HK-2 (cell line): Measurements from ENCODE around the gene ZSWIM1.
"Not testable (repeated sequence)": the region's sequence is repeated elsewhere in the genome, so short reads cannot be mapped to it uniquely, and the experiment has no call there.

Experiments
- DNase-seq: peaks from one replicate; pipeline ENCODE4 v3.0.0-alpha.2; 2018; ENCODE audit not compliant: unreplicated experiment

The ZSWIM1 gene

GRCh38 chr20:45857114-45857881 lies 23.7 kb upstream of the ZSWIM1 start, which contains the start of the genes ACOT8 and ZSWIM3:
TSS of gene ACOT8 (minus strand) at chr20:45857392. CDS start at chr20:45857315, 77 bp downstream.
TSS of gene ZSWIM3 (plus strand) at chr20:45857614. CDS start at chr20:45857826, 212 bp downstream.
- DNase-seq: peak; percentile 98

- no peak for DNase-seq
These were observed 23.2 kb upstream of the ZSWIM1 start for GRCh38 chr20:45857882-45858216.

DNA sequence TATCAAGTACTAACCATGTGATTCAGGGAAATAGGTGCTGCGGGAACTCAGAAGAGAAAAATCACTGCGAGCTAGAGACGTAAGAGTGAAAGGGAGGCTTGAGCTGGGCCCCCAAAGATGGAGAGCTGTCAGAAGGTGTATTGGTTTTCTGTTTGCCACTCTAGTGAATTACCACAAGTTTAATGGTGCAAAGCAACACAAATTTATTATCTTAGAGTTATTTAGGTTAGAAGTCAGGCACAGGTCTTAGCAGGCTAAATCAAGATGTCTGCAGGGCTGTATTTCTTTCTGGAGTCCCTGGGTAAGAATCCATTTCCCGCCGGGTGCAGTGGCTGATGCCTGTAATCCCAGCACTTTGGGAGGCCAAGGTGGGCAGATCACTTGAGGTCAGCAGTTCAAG lies 21.1 kb upstream of the ZSWIM1 start:
- DNase-seq: no peak

GRCh38 chr20:45860560-45861220 lies 20.3 kb upstream of the ZSWIM1 start:
- no peak for DNase-seq

GRCh38 chr20:45861221-45862075 lies 19.6 kb upstream of the ZSWIM1 start:
- DNase-seq: peak; percentile 25

DNA sequence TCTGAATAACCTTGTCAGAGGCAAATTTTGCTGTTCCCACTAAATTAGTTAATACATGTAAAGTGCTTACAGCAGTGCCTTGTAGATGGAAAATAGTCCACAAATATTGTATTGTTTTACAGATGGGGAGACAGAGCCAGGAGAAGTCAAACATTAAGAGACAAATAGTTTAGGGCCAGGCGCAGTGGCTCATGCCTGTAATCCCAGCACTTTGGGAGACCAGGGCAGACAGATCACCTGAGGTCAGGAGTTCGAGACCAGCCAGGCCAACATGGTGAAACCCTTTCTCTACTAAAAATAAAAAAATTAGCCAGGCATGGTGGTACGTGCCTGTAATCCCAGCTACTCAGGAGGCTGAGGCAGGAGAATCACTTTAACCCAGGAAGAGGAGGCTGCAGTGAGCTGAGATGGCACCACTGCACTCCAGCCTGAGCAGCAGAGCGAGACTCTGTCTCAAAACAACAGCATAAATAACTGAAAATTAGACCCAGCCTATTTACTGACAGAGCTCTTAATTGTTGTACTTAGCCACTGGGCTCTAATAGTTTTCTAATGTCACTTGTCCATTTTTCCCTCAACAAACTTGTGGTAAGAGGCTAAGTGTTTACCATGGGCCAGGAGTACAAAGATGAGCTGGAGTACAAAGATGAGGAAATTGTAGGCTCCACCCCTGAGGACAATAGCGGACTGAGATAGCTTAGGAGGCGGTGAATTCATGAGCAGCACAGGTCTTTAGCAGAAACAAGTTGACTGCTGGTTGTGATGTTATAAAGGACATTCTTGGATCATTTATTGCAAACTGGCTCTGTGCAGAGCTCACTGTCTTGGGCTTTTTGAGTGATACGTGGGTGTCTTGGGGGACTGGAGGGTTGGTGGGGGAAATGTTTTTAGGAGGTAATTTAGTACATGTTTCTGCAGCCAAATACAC lies 17.2 kb upstream of the ZSWIM1 start:
- DNase-seq: no peak

DNA sequence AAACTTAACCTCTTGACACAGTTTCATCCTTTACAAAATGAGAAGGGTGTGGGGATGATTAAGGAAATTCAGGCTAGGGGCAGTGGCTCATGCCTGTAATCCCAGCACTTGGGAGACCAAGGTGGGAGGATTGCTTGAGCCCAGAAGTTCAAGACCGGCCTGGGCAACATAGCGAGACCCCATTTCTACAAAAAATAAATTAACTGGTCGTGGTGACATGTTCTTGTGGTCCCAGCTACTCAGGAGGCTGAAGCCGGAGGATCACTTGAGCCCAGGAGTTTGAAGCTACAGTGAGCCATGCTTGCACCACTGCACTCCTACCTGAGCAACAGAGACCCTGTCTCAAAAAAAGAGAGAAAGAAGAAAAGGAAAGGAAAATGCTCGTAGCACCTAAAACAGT lies 14.6 kb upstream of the ZSWIM1 start:
- no peak for DNase-seq

DNA sequence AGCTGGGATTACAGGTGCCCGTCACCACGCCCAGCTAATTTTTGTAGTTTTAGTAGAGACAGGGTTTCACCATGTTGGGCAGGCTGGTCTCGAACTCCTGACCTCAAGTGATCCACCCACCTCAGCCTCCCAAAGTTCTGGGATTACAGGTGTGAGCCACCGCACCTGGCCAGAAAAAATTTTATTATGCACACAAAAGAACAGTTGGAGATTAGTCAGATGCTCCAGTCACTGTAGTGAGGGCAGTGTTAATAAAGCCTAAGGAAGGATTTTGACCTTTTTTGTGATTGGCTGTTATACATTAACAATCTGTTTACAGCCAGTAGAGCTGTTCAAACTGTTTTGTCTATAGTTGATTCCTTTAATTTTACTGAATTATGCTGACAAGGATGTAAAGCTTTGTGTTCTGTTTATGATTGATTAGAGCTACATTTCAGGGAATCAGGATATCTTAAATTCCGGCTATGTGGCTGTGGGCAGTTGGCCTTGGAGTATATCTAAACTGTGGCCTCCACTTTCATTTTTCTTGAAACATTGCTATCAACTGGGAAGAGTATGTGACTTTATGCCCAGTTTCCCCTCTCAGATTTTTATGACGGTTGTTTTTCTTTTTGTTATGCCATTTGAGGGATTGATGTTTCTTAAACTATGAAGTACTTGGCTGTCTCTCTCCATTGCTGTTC lies 13.8 kb upstream of the ZSWIM1 start:
- DNase-seq: no peak

- DNase-seq: no peak
These were observed 13.2 kb upstream of the ZSWIM1 start for GRCh38 chr20:45867819-45868176.

DNA sequence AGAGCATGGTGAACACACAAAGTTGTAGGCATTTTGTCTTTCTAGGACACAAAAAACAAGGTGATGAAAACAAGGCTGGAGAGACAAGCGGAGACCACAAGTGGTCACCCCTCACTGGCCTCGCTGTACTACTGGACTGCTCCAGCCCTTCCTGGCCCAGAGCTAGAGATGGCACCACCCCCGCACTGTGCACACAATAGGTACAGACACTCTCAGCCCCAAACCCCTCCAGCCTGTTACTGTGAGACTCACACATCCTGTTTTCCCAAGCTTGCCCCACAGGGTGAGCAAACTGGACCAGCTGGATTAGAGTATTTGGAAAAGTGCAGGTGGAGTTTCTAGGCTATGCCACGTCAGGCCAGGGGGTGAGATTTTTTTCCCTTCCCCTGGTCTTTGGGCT lies 8.4 kb upstream of the ZSWIM1 start:
- no peak for DNase-seq

GRCh38 chr20:45873409-45874103 lies 7.5 kb upstream of the ZSWIM1 start:
- no peak for DNase-seq

DNA sequence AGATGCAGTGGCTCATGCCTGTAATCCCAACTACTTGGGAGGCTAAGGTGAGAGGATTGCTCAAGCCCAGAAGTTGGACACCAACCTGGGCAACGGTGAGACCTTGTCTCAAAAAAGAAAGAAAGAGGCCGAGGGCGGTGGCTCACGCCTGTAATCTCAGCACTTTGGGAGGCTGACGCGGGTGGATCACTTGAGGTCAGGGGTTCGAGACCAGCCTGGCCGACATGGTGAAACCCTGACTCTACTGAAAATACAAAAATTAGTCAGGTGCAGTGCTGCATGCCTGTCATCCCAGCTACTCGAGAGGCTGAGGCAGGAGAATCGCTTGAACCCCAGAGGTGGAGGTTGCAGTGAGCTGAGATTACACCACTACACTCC lies 6.9 kb upstream of the ZSWIM1 start:
- not testable (repeated sequence) for DNase-seq

DNA sequence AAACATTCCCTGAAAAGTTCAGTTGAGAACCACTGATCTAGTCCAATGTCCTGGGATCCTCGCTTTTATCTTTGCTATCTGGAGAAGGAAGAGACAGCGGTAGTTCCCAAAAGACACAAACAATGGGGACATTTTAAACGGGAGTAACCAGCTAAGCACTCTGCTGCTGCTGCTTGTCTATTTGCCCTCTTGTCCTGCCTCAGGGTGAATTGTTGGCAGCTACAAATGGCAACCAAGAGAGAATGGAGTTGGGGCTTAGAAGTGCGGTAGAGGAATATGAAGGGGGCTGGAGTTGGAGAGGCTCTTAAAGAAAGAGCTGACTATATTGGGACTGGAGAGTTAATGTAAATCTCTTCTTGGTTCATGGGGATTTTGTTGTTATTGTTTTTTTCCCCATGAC lies 6.5 kb upstream of the ZSWIM1 start:
- no peak for DNase-seq

- DNase-seq: no peak
These were observed 2.8 kb upstream of the ZSWIM1 start for GRCh38 chr20:45878076-45878761.

DNA sequence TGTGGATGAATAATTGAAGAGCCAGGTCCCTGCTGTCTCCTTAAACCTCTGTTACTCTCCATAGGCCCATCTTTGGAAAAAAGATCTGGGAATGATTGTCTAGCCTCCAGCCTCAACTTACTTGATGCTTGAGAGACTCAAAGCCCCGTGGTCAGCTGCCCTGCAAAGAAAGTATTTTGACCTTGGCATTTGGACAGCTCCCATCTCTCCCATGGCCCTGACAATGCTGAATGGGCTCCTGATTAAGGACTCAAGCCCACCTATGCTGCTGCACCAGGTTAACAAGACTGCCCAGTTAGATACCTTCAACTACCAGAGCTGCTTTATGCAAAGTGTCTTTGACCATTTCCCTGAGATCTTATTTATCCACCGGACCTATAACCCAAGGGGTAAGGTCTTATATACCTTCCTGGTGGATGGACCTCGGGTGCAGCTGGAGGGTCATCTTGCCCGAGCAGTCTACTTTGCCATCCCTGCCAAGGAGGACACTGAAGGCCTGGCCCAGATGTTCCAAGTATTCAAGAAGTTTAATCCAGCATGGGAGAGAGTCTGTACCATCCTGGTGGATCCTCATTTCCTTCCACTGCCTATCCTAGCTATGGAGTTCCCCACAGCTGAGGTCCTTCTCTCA lies 1.6 kb downstream of the ZSWIM1 start:
- DNase-seq: no peak

GRCh38 chr20:45883100-45883469 lies 2.1 kb downstream of the ZSWIM1 start:
- no peak for DNase-seq

GRCh38 chr20:45886590-45887345 lies 5.7 kb downstream of the ZSWIM1 start:
- DNase-seq: no peak

- no peak for DNase-seq
These were observed 6.3 kb downstream of the ZSWIM1 start, which contains the start of gene SPATA25 for GRCh38 chr20:45887346-45887715. TSS of gene SPATA25 (minus strand) at chr20:45887622. CDS start at chr20:45887590, 32 bp downstream.
